Right lung (tissue), 5 donors: Measurements from ENCODE around the gene TAF10. TPM values are rescaled to one million over a fixed set of nuclear protein-coding genes. Genes with fewer than 3 reads are reported as not detected.

Experiments used
- DNase-seq, 2 donors: peaks; one replicate each; pipeline ENCODE4 v3.0.0-alpha.2; 2013
- polyA plus RNA-seq, 5 donors: library from polyadenylated mRNA; unstranded; fragments of 120-200 nt; gene quantifications; one replicate each; pipeline versions ENCODE4 v1.2.1 to v1.2.3, GENCODE V29; 2013; ENCODE audit warnings: inconsistent platforms in 1 of 5, low replicate concordance in 1 of 5; ENCODE audit not compliant: insufficient read length in 5 of 5, insufficient read depth in 1 of 5

The TAF10 gene
- polyA plus RNA-seq, 5 donors, result 53.3 to 74.1 (median 60.9) TPM

DNA sequence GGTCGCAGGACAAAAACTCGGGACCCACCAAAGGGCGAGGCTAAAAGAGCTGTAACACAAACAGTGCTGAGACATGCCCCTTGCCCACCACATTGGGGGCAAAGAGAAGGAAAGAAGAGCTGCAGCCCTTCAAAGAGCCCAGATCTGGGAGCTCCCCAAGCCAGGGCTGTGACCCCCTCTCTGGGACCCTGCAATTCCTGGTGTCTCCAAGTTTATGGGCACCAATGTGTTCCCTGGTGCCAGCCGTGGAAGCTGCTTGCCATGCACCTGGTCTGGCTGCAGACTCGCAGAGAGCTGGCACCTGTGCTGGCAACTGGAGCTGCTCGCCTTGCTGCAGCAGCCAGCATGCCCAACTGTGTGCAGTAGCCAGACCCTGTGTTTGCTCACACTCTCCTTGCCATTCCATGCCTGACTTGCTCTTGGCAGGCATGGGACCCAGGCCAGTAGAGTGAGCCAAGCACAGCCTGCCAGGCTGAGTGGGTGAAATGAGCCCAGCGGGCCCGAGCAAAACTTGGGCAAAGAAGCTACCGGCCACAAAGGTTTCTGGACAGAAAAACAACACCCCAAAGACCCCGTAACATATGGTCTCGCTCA lies 24.6 kb downstream of the TAF10 start:
- DNase-seq, result no peak

DNA sequence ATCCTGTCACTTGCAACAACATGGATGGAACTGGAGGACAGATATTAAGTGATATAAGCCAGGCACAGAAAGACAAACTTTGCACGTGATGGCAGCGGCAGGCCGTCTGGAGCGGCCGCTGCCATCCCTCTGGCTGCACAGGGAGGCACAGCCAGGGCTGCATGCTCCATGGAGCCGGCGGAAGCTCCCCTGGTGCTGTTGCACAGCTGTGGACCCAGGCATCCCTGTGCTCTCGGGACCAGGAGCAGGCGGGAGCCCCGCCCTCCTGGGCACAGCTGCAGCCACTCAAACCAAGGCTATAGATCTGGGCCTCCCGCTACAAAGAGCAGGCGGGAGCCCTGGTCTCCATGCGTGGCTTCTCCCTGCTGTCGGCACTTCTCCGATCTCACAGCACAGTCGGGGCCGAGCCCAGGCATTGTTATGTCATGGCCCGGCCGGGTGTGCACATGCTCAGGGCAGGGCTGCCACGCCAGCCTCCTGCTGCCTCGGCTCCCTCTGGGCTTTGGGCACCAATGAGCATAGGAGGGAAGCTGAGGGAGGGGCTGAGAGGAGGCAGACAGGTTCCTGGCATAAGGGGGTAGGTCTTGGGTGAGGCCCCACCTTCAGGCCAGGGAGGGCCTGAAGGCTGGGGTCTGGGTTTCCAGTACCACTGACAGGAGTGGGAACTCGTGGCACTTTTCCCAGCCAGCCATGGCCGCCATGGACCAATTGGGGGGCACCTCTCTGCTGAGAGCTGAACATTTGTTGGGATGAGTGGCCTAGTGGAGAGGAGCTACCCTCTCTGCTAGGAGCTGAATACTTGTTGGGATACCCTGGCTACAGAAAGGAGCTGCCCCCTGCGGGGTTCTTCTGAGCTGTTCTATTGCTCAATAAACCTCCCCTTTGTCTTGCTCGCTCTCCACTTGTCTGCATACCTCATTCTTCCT lies 25.3 kb downstream of the TAF10 start:
- no peak for DNase-seq

DNA sequence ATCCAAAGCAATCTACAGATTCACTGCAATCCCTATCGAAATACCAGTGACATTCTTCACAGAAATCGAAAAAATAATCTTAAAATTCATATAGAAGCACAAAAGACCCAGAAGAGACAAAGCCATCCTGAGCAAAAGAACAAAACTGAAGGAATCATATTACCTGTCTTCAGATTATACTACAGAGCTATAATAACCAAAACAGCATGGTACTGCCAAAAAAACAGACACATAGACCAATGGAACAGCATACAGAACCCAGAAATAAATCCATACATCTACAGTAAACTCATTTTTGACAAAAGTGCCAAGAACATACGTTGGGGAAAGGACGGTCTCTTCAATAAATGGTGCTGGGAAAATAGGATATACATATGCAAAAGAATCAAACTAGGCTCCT lies 27.5 kb downstream of the TAF10 start:
- no peak for DNase-seq

DNA sequence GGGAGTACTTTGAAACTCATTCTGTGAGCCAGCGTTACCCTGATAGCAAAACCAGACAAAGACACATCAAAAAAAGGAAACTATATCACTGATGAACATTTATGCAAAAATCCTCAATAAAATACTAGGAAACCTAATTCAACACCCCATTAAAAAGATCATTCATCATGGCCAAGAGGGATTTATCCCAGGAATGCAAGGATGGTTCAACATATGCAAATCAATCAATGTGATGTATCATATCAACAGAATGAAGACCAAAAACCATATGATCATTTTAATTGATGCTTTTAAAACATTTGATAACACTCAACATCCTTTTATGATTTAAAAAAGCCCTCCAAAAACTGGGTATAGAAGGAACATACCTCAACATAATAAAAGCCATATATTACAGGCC lies 28.4 kb downstream of the TAF10 start:
- DNase-seq, result no peak

DNA sequence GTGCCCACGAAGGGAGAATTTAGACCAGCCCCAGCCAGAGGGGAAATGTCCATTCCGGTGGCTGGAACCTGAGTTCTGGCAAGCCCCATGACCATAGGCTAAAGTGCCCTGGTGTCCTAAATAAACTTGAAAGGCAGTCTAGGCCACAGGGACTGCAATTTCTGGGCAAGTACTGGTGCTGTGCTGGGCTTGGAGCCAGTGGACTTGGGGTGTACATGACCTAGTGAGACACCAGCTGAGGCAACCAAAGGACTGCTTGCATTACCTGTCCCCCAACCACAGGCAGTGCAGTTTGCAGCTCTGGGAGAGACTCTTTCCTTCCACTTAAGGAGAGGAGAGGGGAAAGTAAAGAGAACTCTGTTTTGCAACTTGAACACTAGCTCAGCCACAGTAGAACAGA lies 32.3 kb downstream of the TAF10 start:
- DNase-seq, result no peak

DNA sequence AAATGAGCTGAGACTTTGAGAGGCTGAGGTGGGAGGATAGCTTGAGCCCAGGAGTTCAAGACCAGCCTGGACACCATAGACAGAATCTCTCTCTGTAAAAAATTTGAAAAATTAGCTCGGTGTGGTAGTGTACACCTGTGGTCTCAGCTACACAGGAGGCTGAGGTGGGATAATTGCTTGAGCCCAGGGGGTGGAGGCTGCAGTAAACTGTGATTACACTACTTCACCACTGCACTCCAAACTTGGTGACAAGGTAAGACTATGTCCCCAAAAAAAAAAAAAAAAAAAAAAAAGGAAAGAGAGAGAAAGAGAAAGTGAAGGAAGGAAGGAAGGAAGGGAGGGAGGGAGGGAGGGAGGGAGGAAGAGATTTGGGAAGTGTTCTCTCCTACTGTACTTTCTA lies 33.9 kb downstream of the TAF10 start:
- DNase-seq, result no peak

DNA sequence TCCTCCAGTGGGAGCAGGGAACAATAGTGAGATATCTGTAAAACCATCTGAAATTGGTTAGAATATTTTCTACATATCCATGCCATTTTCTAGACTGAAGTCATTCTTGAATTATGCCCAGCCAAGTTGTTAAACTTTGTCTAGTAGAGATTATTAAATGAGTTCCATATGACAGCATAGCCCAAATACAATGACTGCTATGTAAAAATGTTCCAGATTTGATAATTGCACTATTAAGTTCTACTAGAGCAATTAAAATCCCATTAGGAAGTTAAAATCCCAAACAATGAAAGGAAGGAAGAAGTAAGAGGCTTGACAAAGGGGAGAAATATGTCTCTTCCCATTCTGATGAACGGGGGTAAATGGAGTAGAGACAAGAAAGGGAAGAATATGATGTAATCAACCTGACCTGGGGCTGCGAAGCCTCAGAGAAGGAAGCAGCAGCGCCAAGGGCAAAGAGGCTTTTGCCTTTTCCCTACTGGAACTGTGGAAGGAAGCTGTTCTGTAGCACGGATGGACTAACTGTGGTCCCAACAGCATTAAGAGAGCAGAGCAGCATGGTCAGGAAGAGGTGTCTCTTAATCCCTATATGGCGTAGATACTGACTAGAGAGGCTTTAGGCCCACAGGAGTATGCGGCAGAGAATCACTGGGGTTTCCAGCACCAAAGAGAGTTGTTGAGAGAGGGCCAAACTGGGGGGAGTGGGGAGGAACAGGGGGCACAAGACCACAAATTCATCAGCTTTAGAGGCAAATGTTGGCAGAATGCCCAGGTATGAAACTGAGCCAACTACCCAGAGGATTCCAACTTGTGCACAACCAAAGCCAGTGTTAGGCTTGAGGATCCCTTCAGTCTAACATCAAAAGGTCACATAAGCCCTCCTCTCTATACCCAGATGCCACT lies 35.3 kb downstream of the TAF10 start:
- peak; percentile 74 to 78 for DNase-seq

DNA sequence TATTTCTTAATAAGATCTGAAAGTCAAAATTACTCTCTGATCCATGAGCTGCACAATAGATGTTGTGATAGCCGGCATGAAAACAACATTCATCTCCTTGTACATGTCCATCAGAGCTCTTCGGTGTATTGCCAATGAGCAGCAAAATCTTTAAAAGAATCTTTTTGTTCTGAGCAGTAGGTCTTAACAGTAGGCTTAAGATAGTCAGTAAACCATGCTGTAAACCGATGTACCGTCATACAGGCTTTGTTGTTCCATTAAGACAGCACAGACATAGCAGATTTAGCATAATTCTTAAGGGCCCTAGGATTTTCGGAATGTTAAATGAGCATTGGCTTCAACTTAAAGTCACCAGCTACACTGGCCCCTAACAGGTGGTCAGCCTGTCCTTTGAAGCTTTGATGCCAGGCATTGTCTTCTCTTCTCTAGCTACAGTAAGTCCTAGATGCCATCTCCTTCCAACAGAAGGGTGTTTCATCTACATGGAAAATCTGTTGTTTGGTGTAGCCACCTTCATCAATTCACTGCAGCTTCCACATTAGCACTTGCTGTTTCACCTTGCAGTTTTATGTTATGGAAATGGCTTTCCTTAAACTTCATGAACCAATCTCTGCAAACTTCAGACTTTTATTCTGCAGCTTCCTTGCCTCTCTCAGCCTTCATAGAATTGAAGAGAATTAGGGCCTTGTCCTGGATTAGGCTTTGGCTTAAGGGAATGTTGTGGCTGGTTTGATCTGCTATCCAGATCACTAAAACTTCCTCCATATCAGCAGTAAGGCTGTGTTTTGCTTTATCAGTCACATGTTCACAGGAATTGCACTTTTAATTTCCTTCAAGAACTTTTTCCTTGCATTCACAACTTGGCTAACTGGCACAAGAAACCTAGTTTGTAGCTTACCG lies 37.0 kb downstream of the TAF10 start:
- no peak for DNase-seq

DNA sequence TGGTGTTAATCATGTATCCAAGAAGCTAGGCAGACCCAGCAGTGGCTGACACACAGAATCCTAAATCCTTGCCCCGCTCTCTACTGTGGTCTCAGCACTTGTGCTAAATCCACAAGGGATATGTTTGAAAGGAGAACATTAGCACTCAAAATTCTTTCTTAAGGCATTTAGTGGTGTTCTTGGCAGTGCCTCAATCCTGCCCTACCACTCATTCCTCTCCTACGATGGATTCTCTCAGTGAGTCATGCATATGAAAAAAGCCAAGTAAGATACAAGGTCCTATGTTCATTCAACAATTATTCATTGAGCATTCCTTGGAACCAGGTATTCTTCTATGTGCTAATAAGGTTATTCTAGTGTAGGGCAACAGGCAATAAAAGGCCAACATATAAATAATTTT lies 39.8 kb downstream of the TAF10 start:
- DNase-seq, result no peak

DNA sequence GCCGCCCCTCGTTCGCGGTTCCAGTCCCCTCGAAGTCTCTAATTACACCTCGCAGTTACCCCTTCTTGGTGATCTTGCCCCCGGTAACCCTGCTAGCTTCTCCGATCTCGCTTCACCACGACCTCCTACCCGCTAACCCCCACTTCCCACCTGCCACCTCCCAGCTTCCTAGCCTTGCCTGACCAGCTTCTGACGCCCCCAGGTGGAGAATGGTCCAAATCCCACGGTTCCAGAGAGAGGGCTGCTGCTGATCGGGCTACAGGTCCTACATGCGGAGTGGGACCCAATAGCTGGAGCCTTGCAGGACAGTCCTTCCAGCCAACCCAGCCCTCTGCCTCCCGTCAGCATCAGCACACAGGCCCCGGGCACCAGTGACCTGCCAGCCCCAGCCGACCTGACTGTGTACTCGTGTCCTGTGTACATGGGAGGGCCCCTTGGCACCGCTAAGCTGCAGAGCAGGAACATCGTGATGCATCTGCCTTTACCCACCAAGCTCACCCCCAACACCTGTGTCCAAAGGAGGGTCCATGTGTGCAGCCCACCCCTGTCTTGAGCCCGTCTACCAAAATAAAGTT lies 40.5 kb downstream of the TAF10 start:
- no peak for DNase-seq

DNA sequence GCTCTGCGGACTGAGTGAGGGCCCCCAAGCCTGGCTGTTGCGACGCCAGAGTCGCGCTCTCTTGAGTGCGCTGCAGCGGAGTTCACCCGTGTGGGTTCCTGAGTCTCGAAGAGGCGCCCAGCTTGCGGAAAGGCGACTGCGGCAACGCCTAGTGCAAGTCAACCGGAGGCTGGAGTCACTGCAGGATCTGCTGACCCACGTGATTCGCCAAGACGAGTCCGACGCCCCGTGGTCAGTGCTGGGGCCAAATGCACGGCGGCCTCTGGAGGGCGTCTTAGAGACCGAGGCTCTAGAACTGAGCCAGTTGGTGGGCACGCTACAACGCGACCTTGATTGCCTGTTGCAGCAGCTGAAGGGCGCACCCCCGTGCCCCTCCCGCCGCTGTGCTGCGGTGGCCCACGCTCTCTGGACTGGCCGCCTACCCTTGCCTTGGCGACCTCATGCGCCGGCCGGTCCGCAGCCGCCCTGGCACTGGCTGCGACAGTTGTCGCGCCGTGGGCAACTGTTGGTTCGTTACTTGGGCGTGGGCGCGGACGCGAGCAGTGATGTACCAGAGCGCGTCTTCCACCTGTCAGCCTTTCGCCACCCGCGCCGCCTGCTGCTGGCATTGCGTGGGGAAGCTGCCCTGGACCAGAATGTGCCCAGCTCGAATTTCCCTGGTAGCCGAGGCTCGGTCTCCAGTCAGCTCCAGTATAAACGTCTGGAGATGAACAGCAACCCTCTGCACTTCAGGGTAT lies 41.2 kb downstream of the TAF10 start:
- no peak for DNase-seq

DNA sequence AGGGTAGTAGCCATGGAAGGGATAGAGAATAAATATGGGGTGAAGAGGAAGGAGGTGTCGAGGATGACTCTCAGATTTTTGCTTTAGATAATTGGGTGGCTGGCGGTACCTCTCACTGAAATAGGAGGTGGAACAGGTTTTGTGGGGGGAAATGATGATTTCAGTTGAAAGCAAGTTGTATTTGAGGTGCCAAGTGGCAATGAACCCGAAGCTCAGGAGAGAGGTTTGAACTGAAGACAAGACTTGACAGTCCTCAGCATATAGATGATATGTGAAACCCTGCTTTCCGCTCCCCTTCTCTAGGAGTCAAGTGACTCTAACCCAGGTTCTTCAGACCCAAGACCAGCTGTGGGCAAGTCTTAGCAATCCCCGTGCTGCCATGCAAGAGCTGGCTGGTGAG lies 42.3 kb downstream of the TAF10 start:
- DNase-seq, result no peak

DNA sequence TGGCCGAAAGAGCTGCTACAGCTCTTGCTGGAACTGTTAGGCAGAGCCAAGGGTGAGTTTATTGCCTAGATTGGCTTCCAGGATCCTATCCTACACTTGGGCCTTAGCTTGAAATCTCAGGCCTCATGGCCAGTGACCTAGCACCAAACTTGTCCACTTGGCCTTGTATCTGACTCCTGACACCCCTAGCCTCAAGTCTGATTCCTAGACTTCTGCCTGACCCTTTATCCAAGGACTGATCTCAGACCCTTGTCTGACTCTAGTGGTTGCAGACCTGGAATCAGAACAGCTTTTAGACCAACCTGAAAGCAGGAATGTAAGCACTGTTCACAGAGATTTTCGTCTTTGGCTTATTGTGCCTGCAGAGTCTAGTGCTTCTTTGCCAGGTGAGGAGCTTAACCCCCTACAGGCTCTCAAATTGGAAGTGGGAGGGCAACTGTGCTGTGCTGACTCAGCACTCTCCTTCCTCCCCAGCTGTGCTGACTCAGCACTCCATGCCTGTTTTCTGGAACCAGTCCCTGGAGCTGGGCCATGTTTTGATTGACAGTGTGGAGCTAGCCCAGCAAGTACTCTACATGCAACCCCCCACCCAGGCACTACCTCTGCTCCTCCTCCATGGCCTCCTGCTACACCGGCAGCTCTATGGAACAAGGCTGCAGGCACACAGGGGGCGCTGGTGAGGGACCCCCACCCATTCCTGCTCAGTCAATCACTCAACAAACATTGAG lies 43.7 kb downstream of the TAF10 start:
- peak; percentile 78 to 80 for DNase-seq

DNA sequence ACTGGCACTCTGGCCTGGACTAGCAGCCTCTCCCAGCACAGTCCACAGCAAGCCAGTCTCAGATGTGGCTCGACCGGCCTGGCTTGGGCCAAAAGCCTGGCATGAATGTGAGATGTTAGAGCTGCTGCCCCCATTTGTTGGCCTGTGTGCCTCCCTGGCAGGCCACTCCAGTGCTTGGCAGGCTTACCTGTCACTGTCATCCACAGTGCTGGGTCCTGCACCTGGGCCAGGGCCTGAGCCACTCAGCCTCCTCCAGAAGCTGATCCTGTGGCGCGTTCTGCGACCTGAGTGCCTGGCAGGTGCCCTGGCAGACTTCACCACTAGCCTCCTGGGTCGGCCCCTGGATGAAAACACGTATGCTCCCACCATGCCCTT lies 44.7 kb downstream of the TAF10 start:
- no peak for DNase-seq

DNA sequence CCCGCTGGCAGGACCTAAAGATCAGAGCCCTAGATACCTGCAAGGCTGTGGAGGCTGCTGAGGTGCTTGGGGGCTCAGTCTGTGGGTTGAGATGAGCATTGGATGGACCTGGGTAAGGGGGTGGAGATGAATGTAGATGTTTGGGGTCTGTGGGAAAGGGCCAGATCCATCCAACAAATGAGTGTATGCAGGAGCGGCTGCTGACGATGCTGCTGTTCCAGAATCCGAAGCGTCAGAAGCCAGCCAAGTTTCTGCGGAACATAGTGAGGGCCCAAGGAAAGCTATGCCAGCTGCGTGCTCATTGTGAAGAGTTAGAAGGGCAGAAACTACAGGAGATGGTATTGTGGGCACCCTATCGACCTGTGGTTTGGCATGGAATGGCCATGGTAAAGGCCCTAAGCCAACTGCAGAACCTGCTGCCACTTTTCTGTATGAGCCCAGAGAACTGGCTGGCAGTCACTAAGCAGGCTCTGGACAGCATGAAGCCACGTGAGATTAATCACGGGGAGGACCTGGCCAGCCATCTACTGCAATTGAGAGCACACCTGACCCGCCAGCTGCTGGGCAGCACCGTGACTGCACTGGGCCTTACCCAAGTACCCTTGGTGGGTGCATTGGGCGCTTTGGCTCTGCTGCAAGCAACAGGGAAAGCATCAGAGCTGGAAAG lies 45.2 kb downstream of the TAF10 start:
- no peak for DNase-seq

DNA sequence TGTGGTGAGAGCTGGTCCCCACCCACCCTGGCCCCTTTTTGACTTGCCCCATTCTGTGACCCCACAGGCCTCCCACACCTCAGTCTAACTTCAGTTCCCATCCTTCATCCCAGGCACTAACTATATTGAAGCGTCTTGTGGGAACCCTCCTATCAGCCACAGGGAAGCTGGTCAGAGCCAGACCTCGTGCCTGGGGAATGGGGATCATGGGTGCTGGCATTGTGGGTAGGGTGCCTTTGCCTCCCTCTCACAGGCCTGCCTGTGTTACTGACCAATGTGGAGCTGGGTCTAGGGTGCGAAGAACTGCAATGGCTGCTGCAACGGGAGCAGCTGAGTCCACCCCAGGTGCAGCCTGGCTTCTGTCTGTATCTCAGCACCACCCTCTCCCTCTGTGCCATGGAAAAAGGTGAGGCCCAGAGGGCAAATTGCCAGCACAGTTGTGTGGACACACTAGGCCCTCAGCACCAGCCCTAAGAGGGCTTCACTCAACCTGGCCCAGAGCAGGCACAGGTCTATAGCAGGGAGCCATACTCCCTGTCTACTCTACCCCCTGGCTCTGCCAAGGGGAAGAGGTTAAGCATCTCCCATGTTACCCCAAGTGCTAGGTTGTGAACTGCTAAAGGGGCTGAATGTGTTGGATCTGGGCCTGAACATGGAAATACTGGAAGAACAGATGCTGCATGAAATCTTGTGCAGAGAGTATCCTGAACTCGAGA lies 45.9 kb downstream of the TAF10 start:
- no peak for DNase-seq

DNA sequence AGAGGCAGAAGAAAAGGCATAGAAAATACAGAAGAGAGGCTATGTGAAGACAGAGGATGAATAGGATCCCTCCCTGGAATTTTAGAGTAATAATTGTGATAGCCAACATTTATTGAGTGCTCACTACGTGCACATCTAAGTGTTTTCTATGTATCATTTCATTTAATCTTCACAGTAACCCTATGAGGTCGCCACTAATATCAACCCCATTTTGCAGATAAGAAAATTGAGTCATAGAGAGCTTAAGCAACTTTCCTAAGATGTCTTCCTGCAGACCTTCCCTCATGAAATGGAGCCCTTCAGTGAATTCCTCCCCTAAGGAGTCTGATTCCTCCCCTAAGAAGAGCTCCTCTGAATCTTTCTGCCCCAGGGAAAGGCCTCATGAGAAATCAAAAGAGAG lies 46.7 kb downstream of the TAF10 start:
- DNase-seq, result no peak

DNA sequence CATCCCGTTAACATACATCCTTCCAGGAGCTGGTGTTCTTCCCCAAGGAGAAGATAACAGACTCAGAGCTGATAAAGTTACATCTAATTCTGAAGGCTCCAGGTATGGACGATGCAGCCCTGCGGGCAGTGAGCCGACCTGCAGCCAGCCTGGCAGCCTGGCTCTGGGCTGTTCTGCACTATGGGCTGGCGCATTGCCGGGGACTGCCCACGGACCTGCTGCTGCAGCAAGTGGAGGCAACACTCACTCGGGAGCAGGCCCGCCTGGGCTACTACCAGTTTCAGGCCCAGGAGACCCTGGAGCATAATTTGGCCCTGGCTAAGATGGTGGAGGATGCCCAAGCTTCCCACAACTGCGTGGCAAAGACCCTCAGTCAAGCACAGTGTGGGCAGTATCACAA lies 48.3 kb downstream of the TAF10 start:
- DNase-seq, result no peak
